Gastroesophageal sphincter (tissue), 4 donors: Measurements from ENCODE around the gene POM121. TPM values are rescaled to one million over a fixed set of nuclear protein-coding genes. Genes with fewer than 3 reads are reported as not detected.
"Not testable (repeated sequence)": the region's sequence is repeated elsewhere in the genome, so short reads cannot be mapped to it uniquely, and the experiment has no call there.

Source experiments
- ATAC-seq: fragments of 150-250 bp; one replicate; pipeline ENCODE4 v1.9.1; 2016; ENCODE audit warnings: mild to moderate bottlenecking, moderate library complexity
- H3K27ac ChIP-seq, 4 donors: fragments of 200-600 bp; sonication (generic) in 3 of 4; 1 replicate in 3 of 4; 2 replicates in 1 of 4; pipeline ENCODE4 v1.5.1; 2016 to 2019
- H3K27me3 ChIP-seq: fragments of 200-600 bp; sonication (generic); one replicate; pipeline ENCODE4 v1.5.1; 2019
- H3K36me3 ChIP-seq, 2 donors: fragments of 200-600 bp; sonication (generic); one replicate each; pipeline ENCODE4 v1.5.1; 2019; ENCODE audit warnings: control low read depth in 1 of 2
- H3K4me1 ChIP-seq, 3 donors: fragments of 200-600 bp; sonication (generic); 1 replicate in 2 of 3; 2 replicates in 1 of 3; pipeline ENCODE4 v1.5.1; 2016 to 2019; ENCODE audit warnings: control low read depth in 2 of 3
- H3K4me3 ChIP-seq, 2 donors: fragments of 200-600 bp; sonication (generic); one replicate each; pipeline ENCODE4 v1.5.1; 2019; ENCODE audit warnings: mild to moderate bottlenecking in 1 of 2, moderate library complexity in 1 of 2
- H3K9me3 ChIP-seq, 3 donors: fragments of 200-600 bp; sonication (generic); one replicate each; pipeline ENCODE4 v1.5.1; 2017 to 2019; ENCODE audit warnings: control low read depth in 2 of 3
- WGBS, 2 donors: methylation state at CpG; one replicate each; pipeline ENCODE4 v1.1.5; 2018; ENCODE audit warnings: low coverage in 1 of 2; 5-methylcytosine and 5-hydroxymethylcytosine counted together
- small RNA-seq, 4 donors: library from RNA; depleted of rRNA; stranded (forward); fragments of <200 nt; gene quantifications; one replicate each; pipeline ENCODE3, GENCODE V24; 2016
- total RNA-seq, 4 donors: library from RNA; depleted of rRNA; stranded (reverse); fragments of >200 nt; gene quantifications; one replicate each; pipeline ENCODE4 v1.1.0, GENCODE V29; 2016

Gene POM121
- total RNA-seq, 4 donors from 2014 or later = 11.8 to 22.1 (median 14.6) TPM

GRCh38 chr7:72997887-72998468 is 73.1 kb downstream of the POM121 start:
- H3K36me3 ChIP-seq, H3K9me3 ChIP-seq, H3K27ac ChIP-seq, H3K27me3 ChIP-seq, H3K4me1 ChIP-seq, ATAC-seq, H3K4me3 ChIP-seq: not testable (repeated sequence)
- no CpG with 5 or more reads among the region's 11 CpGs for WGBS, 2 donors

Small RNA genes within 50 kb of the gene (small RNA-seq; reads per million reads assigned to genes)
- gene RF00019 = 0 reads per million in 4 donors

Other genes starting within 250 kb of the POM121 start
- gene TYW1B, start 96.9 kb upstream of the POM121 start, total RNA-seq = 1 to 10 TPM; 1.7 to 4.5 (median 3.2) TPM
- 1 to 10 TPM in 1 of 4 donors, not detected in 3; 2.6 TPM for gene TRIM74, start 44.4 kb downstream of the POM121 start, total RNA-seq
- not detected for gene SPDYE8, start 104.7 kb downstream of the POM121 start, total RNA-seq
- gene SPDYE11, start 132.8 kb downstream of the POM121 start, total RNA-seq = not detected
- gene SPDYE9, start 160.9 kb downstream of the POM121 start, total RNA-seq = not detected